Measurements from ENCODE around the gene TMEM69. TPM values are rescaled to one million over a fixed set of nuclear protein-coding genes. Genes with fewer than 3 reads are reported as not detected.

The TMEM69 gene
- total and polyA plus RNA-seq, 12 donors = 12.9 to 31.0 (median 24.6) TPM

- no peaks in the 10 kb centered on the region for H3K9me3 ChIP-seq
- no peaks in the 10 kb centered on the region for H3K27me3 ChIP-seq
- no peak for ATAC-seq
- intact Hi-C loops (cut with DNase I) = loop anchor here in 1 of 10 donors (10.0 kb wide), 1 partner anchor 49 kb away; no protein-coding TSS in a partner anchor
- H3K4me1 ChIP-seq = peaks cover 0 to 36% (median 20%) of the 10 kb centered on the region in 9 donors
- DNase-seq = no peak
- H3K36me3 ChIP-seq = peaks cover 0 to 83% (median 32%) of the 10 kb centered on the region in 9 donors
- H3K4me3 ChIP-seq = no peak overlapping the region
- peak overlapping the region in 2 of 10 donors; percentile 0 to 17 for H3K27ac ChIP-seq
- TF ChIP-seq CTCF (IDR thresholded peaks at IDR 0.05) = peak in 3 of 9 donors; percentile 9 to 31 (median 28)
Measured at GRCh38 chr1:45643978-45644377, 44.0 kb upstream of the TMEM69 start.

- DNase-seq (no peak), ATAC-seq (no peak)
- Histone ChIP-seq H3K4me1 (peaks cover 0 to 36% (median 20%) of the 10 kb centered on the region in 9 donors), H3K27ac (no peak overlapping the region), H3K36me3 (peaks cover 0 to 83% (median 32%) of the 10 kb centered on the region in 9 donors), H3K4me3 (no peak overlapping the region), H3K9me3 (no peaks in the 10 kb centered on the region), H3K27me3 (no peaks in the 10 kb centered on the region)
- intact Hi-C loops (cut with DNase I) = loop anchor here in 1 of 10 donors (10.0 kb wide), 1 partner anchor 50 kb away; no protein-coding TSS in a partner anchor
- WGBS, 2 donors = 86 to 94% methylated on average over 2 of the region's 2 CpGs
- TF ChIP-seq CTCF (IDR thresholded peaks at IDR 0.05) = no peak
Measured at GRCh38 chr1:45644661-45645060, 43.3 kb upstream of the TMEM69 start.

GRCh38 chr1:45647248-45648021, 40.5 kb upstream of the TMEM69 start:
- peaks cover 0 to 83% (median 31%) of the 10 kb centered on the region in 9 donors for H3K36me3 ChIP-seq
- H3K4me3 ChIP-seq = peak overlapping the region in 1 of 10 donors; percentile 25
- no peak for TF ChIP-seq CTCF (IDR thresholded peaks at IDR 0.05)
- intact Hi-C loops (cut with DNase I) = loop anchor here in 1 of 10 donors (10.0 kb wide), 1 partner anchor 53 kb away; no protein-coding TSS in a partner anchor
- DNase-seq = peak in 1 of 2 donors; percentile 22
- peak overlapping the region in 8 of 10 donors; percentile 22 to 67 (median 52) for H3K27ac ChIP-seq
- H3K4me1 ChIP-seq = peaks cover 0 to 36% (median 20%) of the 10 kb centered on the region in 9 donors
- 50 to 56% methylated on average over 9 of the region's 9 CpGs for WGBS, 2 donors
- H3K27me3 ChIP-seq = no peaks in the 10 kb centered on the region
- peak; percentile 53 to 89 (median 81) for ATAC-seq
- no peaks in the 10 kb centered on the region for H3K9me3 ChIP-seq

GRCh38 chr1:45654540-45655280, 33.3 kb upstream of the TMEM69 start:
- Histone ChIP-seq H3K9me3 (no peaks in the 10 kb centered on the region), H3K27ac (no peak overlapping the region), H3K36me3 (peaks cover 0 to 100% (median 62%) of the 10 kb centered on the region in 9 donors), H3K4me1 (no peaks in the 10 kb centered on the region), H3K27me3 (no peaks in the 10 kb centered on the region), H3K4me3 (no peak overlapping the region)
- no peak for DNase-seq
- intact Hi-C loops (cut with DNase I) = no loop called here
- 95% methylated on average over 12 of the region's 12 CpGs for WGBS, 2 donors
- no peak for ATAC-seq
- TF ChIP-seq CTCF (IDR thresholded peaks at IDR 0.05) = no peak

Measured in heart right ventricle (tissue), 16 donors.